Superior temporal gyrus (tissue), 1 donor: ENCODE data around the gene TNS3.

Experiments
- DNase-seq: peaks from one replicate; pipeline ENCODE4 v3.0.0-alpha.2; 2016; ENCODE audit errors: extremely low spot score

Gene TNS3

GRCh38 chr7:47540387-47541350, 41.2 kb downstream of the TNS3 start:
- DNase-seq: no peak

DNA sequence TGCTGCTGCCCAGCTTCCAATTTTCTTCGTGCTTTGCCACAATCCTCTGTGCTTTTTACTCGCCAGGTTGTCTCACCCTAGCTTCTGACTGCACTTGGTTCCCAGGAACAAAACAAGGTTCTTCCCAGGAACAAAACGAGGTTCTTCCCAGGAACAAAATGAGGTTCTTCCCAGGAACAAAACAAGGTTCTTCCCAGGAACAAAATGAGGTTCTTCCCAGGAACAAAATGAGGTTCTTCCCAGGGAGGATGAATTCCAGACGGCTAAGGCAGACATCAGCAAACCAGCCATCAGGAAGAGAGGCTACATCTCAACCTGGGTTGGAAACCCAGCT, 41.9 kb downstream of the TNS3 start:
- no peak for DNase-seq

DNA sequence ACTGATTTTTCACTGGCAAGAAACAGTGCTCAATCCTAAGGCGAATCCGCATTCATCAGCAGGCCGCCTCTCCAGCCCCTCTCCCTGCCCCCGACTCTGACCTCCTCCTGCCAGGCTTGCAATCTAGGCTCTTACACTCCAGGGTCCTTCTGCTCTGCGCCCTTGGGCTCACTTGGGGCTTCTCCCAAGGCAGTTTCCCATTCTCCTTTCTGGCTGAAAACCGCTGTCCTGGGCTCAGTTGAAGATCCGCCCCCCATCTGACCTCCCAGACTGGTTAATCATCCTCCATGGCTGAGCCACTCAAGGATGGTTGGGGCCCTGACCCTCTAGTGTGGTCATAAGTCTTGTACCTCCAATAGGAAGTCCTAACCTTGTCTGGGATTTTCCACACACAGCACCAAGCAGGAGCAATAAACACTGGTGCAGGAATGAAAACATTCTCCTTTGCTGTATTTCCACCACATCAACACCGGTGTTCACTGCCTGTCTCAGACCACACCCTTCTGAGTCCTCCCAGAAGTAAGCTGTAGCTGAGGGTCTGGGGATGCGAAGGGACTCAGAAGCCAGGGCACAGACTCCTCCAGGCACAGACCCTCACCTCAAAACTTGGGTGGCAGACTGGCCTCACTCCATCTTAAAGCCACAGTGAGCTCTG, 42.4 kb downstream of the TNS3 start:
- DNase-seq: no peak

DNA sequence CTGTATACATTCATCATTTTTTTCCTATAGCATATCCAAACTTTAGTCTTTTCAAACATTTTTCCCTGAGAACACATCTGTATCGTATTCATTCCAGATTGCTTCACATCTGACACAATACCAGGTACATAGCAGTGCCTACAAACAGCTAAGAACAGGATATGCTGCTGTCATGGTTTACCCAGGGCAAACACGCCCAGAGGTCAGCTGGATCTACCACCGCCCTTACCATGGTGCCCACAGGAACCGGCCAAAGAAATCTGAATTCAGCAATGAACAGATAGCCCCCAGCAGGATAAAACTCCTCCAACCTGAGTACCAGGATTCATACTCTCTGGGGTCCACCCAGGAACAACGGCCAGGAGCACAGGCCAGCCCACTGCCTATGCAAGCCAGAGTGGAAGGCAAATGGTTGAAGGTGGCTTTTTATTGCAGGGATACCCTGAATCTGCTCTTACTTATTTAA, 43.0 kb downstream of the TNS3 start:
- no peak for DNase-seq

- DNase-seq: no peak
Measured at GRCh38 chr7:47537716-47538675, 43.9 kb downstream of the TNS3 start.

GRCh38 chr7:47536661-47537611, 45.0 kb downstream of the TNS3 start:
- DNase-seq: no peak

DNA sequence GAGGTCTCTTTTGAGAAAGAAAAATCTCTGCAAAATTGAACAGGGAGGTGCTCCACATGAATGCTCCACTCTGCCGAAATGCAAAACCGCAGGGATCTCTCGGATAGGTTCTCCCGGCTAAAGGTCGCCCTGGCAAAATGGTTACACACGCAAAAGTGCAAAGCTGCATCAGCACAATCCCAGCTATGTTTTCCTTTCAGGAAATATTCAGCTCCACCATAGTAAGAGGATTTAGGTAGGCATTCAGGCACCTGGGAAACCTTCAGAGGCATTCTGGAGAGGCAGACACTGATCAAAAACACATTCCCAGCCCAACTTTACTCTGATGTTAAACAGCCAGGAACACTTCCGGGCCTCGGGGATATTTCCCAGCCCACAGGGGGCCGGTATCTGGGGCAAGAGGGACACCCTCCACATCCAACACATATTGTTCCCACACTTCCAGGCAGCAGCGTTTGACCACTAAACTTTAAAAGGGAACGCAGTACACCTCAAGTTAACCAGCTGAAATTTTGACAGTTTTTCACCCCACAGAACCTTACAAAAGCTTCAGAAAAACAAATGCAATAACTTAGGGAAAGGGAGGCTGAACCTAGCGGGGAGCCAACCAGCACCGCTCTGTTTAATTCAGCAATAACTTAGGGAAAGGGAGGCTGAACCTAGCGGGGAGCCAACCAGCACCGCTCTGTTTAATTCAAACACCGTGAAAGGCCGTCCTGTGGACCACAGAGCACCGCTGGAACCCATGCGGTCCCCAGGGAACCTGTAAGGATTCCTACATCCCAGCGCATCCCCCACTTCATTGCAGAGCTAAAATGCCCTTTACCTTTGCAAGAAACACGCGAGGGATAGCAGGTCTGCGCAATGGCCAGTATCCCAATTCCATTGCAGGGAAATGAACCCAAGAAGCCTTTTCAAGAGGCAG, 45.9 kb downstream of the TNS3 start:
- no peak for DNase-seq

GRCh38 chr7:47535035-47535703, 46.7 kb downstream of the TNS3 start:
- peak; percentile 31 for DNase-seq

GRCh38 chr7:47534322-47535034, 47.4 kb downstream of the TNS3 start:
- no peak for DNase-seq

GRCh38 chr7:47531584-47532492, 50.1 kb downstream of the TNS3 start:
- no peak for DNase-seq

DNA sequence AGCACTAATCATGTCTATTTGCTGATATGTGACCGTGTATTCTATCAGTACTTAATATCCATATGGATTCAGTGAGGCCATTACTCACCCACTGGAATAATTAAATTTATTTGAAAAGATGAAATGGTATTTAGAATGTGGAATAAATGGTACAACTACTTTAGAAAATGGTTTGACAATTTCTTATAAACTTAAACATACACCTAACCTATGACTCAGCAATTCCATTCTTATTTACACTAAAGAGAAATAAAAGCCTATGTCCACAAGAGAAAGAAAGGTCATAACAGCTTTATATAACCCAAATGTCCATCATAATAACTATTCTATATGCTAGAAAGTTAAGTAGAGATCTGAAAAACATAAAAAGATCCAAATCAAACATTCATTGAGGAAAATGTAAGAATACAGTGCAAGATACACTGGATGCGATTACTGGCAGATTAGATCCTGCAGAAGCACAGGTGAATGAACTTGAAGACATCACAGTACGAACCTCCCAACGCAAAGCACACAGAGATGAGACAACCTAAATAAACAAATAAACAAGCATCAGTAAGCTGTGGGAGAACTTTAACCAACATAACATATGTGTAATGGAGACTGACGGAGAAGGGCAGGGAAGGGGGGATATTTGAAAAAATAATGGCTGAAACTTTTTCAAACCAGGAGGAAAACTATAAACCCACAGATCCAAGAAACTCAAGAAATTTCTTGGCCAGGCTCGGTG, 51.9 kb downstream of the TNS3 start:
- no peak for DNase-seq

DNA sequence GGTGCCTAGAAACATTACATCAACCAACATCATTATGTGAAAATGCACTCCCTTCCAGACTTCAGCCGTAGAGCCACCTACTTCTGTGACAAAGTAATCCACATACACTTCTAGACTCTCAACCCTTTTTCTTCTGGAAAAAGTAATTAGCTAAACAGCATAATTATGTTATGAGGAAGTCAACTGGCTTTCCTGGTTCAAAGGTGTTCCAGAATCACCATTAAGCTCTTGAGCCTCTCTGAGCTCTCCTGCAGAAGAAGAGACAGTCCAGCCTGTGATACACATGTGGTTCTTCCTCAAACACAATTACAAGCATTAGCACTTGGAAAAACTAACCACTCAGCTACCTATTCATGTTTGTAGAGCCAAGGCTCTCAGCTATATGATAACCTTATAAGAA, 52.5 kb downstream of the TNS3 start:
- DNase-seq: no peak

DNA sequence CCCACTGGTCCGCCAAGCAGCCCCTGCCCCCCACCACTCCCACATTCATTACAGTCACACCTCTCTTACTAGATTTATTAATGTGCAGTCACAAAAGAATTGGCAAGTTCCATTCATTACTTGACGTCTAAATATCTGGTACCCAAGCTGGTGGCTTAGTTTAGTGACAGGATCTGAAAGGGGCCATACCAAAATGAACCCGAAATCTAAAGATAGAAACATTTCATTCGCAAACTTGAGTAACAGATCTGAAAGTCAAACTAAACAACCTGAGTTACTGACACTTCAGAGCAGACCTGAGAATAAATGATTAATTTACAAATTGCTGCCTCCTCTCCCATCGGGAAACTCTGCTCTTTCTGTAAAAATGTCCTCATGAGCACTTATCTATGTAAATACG, 53.4 kb downstream of the TNS3 start:
- DNase-seq: no peak

DNA sequence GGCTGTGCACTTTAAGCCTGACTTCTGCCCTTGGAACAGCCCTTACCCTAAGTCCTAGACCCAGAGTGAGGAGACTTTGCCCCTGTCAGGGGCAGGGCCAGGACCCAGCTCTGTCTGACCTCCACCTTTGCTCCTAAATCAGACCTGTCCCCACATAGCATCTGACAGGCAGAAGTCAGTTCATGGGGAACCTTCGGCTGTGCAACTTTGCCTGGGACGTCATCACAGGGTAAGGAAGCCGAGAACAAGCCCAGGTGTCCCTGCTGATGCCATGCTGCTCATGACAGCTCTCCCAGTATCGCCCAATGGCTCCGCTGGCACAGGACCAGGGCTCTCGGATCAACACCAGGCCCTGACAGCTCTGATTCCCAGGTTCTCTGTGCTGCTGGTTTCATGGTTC, 55.4 kb downstream of the TNS3 start:
- no peak for DNase-seq

DNA sequence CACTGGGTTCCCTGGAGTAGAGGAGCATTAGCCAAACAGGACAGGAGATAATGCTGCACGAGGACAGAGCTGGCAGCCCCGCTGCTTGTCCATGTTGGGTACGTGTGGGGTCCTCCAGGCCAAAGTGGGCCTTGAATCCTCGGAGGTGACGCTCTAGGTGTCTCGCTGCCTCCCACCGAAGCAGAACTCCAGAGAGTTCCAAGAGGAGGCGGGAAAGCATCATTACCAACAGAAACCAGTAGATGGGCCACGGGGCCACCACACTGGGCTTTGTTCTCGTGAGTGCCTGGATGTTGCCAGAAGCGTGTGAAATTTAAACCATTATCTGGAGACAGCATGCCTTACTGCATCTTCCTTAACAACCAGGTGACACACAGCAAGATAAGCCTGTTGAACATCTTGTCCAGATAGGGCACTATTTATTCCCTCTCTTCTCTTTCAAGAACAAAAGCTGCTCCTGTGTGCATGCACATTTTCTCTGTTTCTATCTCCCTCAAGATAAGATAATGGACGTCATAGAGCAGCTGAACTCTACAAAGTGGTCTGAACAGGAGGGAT, 56.8 kb downstream of the TNS3 start:
- no peak for DNase-seq

GRCh38 chr7:47523401-47523800, 58.5 kb downstream of the TNS3 start:
- DNase-seq: no peak
